GM12878 (cell line): ENCODE data around the gene DIAPH1. TPM values are rescaled to one million over a fixed set of nuclear protein-coding genes. Genes with fewer than 3 reads are reported as not detected.
A peak's percentile ranks its signal among the peaks of the same experiment; 100 is the strongest.

ENCODE experiments used
- ATAC-seq: fragments of 200-7000 bp; cut with Tn5 transposase; 3 replicates; pipeline ENCODE4 v1.9.1; 2020; ENCODE audit warnings: mild to moderate bottlenecking, moderate library complexity
- BruUV-seq: library from RNA; stranded (reverse); fragments of 400-500 nt; replicated peaks from 2 replicates; lab custom pipeline; 2021; lab: Mats Ljungman, UMichigan
- CTCF ChIA-PET: fragments of 300-600 bp; sonication (Branson Sonifier 250); formaldehyde crosslinking; extraction: SDS; loops from one replicate; lab custom pipeline; 2021; ENCODE audit warnings: inconsistent platforms; lab: Yijun Ruan, JAX
- POLR2A ChIA-PET: fragments of 350-600 bp; formaldehyde crosslinking; extraction: SDS; loops from one replicate; lab custom pipeline; 2021; ENCODE audit warnings: inconsistent platforms; lab: Charles Lee
- RAD21 ChIA-PET: fragments of 300-600 bp; sonication (Branson Sonifier 250); formaldehyde crosslinking; loops from one replicate; lab custom pipeline; 2023; ENCODE audit warnings: antibody characterized with exemption; ENCODE audit not compliant: unreplicated experiment; lab: Charles Lee
- SMC1A ChIA-PET: fragments of 300-600 bp; sonication (Branson Sonifier 250); formaldehyde crosslinking; loops from one replicate; lab custom pipeline; 2023; ENCODE audit not compliant: unreplicated experiment, uncharacterized antibody; lab: Charles Lee
- DNase-seq: peaks from one replicate; pipeline ENCODE4 v3.0.0-alpha.2; 2011; ENCODE audit warnings: low read depth, low spot score
- FAIRE-seq: peaks from 3 replicates; lab custom pipeline; 2011; peaks lifted over from hg19 to GRCh38; lab: Jason Lieb, UNC
- H2AFZ ChIP-seq: 2 replicates; pipeline ENCODE4 v1.6.0; 2011; ENCODE audit warnings: low read depth, low read length, control low read depth; ENCODE audit not compliant: control insufficient read depth
- H3K27ac ChIP-seq: 2 replicates; pipeline ENCODE4 v1.5.1; 2011; ENCODE audit warnings: control low read depth; ENCODE audit not compliant: control insufficient read depth, insufficient read depth
- H3K27me3 ChIP-seq, 2 experiments: replicated peaks in 1 of 2; 2 replicates each; pipeline versions ENCODE4 v1.6.0 to v1.6.1; 2011; ENCODE audit warnings: low read length in 1 of 2; ENCODE audit not compliant: control insufficient read depth in 2 of 2, insufficient read depth in 2 of 2
- H3K36me3 ChIP-seq, 2 experiments: 2 replicates each; pipeline ENCODE4 v1.5.1; 2011; ENCODE audit warnings: low read length in 1 of 2; ENCODE audit not compliant: control insufficient read depth in 2 of 2, insufficient read depth in 2 of 2
- H3K4me1 ChIP-seq: 2 replicates; pipeline ENCODE4 v1.6.1; 2011; ENCODE audit warnings: mild to moderate bottlenecking, low read length, moderate library complexity, mixed read lengths; ENCODE audit not compliant: control insufficient read depth, insufficient read depth
- H3K4me2 ChIP-seq: 2 replicates; pipeline ENCODE4 v1.6.0; 2011; ENCODE audit warnings: control low read depth; ENCODE audit not compliant: control insufficient read depth, insufficient read depth
- H3K4me3 ChIP-seq: fragments of 200-600 bp; sonication (generic); 2 replicates; pipeline ENCODE4 v1.5.1; 2016
- H3K79me2 ChIP-seq: 2 replicates; pipeline ENCODE4 v1.6.0; 2011; ENCODE audit warnings: low read length; ENCODE audit not compliant: control insufficient read depth, insufficient read depth
- H3K9ac ChIP-seq: 2 replicates; pipeline ENCODE4 v1.8.0; 2011; ENCODE audit warnings: low read length, control low read depth, mixed read lengths; ENCODE audit not compliant: control insufficient read depth, insufficient read depth
- H3K9me3 ChIP-seq: replicated peaks from 3 replicates; pipeline ENCODE4 v1.5.1; 2011; ENCODE audit warnings: mild to moderate bottlenecking, low read length; ENCODE audit not compliant: control insufficient read depth, insufficient read depth
- H4K20me1 ChIP-seq: 2 replicates; pipeline ENCODE4 v1.6.0; 2011; ENCODE audit not compliant: control insufficient read depth, insufficient read depth
- FOXK2 ChIP-seq: fragments of 450-650 bp; IDR thresholded peaks from 2 replicates; pipeline ENCODE4 v1.6.1; 2017; ENCODE audit warnings: mild to moderate bottlenecking, moderate library complexity
- HCFC1 ChIP-seq: fragments of 150-350 bp; IDR thresholded peaks from 2 replicates; pipeline ENCODE4 v1.6.1; 2014; ENCODE audit warnings: low read length
- HDAC6 ChIP-seq: fragments of 200-600 bp; sonication (generic); IDR thresholded peaks from one replicate; pipeline ENCODE4 v1.8.0; 2017; ENCODE audit warnings: antibody characterized with exemption; ENCODE audit not compliant: unreplicated experiment
- MAX ChIP-seq: IDR thresholded peaks from 2 replicates; pipeline ENCODE4 v1.6.1; 2012; ENCODE audit warnings: low read depth, low read length, improper control_type of control experiment
- RB1 ChIP-seq: fragments of 450-650 bp; formaldehyde crosslinking; IDR thresholded peaks from 2 replicates; pipeline ENCODE4 v1.6.1; 2017; ENCODE audit warnings: mild to moderate bottlenecking, borderline replicate concordance
- RUNX3 ChIP-seq: IDR thresholded peaks from 2 replicates; pipeline ENCODE4 v1.6.1; 2012; ENCODE audit warnings: low read length, inconsistent platforms
- SREBF1 ChIP-seq: IDR thresholded peaks from 2 replicates; pipeline ENCODE4 v1.6.1; 2012; ENCODE audit warnings: mild to moderate bottlenecking, low read length
- ZBTB4 ChIP-seq: fragments of 450-650 bp; formaldehyde crosslinking; IDR thresholded peaks from 2 replicates; pipeline ENCODE4 v1.4.0; 2022; ENCODE audit warnings: mild to moderate bottlenecking, moderate library complexity
- ZNF384 ChIP-seq: IDR thresholded peaks from 2 replicates; pipeline ENCODE4 v1.6.1; 2012; ENCODE audit warnings: low read depth, mild to moderate bottlenecking, low read length, improper control_type of control experiment, borderline replicate concordance
- WGBS: methylation state at CpG from one replicate; pipeline ENCODE4 v1.1.6; 2016; ENCODE audit warnings: low lambda C conversion rate; ENCODE audit not compliant: insufficient replicate concordance, insufficient coverage; ENCODE audit errors: missing lambda C conversion rate; 5-methylcytosine and 5-hydroxymethylcytosine counted together
- in situ Hi-C: fragments of 300-500 bp; cut with MboI; formaldehyde crosslinking; loops from 9 replicates; pipeline ENCODE4 v1.14.3; 2018; ENCODE audit warnings: mixed read lengths
- intact Hi-C: fragments of 100-400 bp; cut with micrococcal nuclease; formaldehyde crosslinking; loops from one replicate; pipeline ENCODE4 v1.14.2; 2022; ENCODE audit not compliant: unreplicated experiment
- polyA plus RNA-seq, 11 experiments: library from polyadenylated mRNA; depleted of rRNA in 4 of 11; unstranded in 6 of 11; stranded (reverse) in 5 of 11; fragments of >200 nt; fragmentation: Nextera tagmentation in 4 of 11; fragmentation: Illumina TruSeq in 1 of 11; extraction: Ambion mirVana in 4 of 11; extraction: Trizol in 1 of 11; gene quantifications; 1 replicate in 1 of 11; 2 replicates in 10 of 11; pipeline versions ENCODE4 v1.2.1 to v1.2.3, GENCODE V29; 2011 to 2016; ENCODE audit warnings: inconsistent platforms in 2 of 11, missing spikeins in 2 of 11, low read depth in 1 of 11
- total RNA-seq, 4 experiments: library from RNA; depleted of rRNA in 3 of 4; stranded (reverse); fragments of >200 nt in 3 of 4; fragmentation: Illumina TruSeq in 1 of 4; extraction: Trizol in 1 of 4; gene quantifications; 2 replicates each; pipeline versions ENCODE4 v1.2.1 to v1.2.3, GENCODE V29; 2013 to 2021

The DIAPH1 gene
- total and polyA plus RNA-seq, 10 of the 15 experiments (the other 5 are each of a cell fraction or from before 2014, with no cell fraction given) = 37.8 to 168 (median 59.0) TPM

- intact Hi-C loops (loop anchor here (2.0 to 5.0 kb wide), 2 partner anchors 16 to 122 kb away; partner anchors contain the start of gene DIAPH1), in situ Hi-C loops (no loop called here)
- H3K4me1 ChIP-seq = peaks cover 37% of the 10 kb centered on the region
- peak overlapping the region; percentile 10; the same call in 1 of the 2 replicates for H3K9ac ChIP-seq
- no peaks in the 10 kb centered on the region for H4K20me1 ChIP-seq
- FAIRE-seq (no peak), ATAC-seq (no peak), DNase-seq (no peak)
- RAD21 ChIA-PET = interaction anchor here (0.6 to 8.2 kb wide), 12 partner anchors 8 to 334 kb away, joined by 3 to 124 read pairs (median 7); partner anchors contain the start of genes DIAPH1 and RNF14
- H3K4me3 ChIP-seq = peak overlapping the region; percentile 85
- H3K27me3 ChIP-seq = no peaks in the 10 kb centered on the region
- CTCF ChIA-PET = interaction anchor here (1.1 to 11.2 kb wide), 15 partner anchors 11 to 214 kb away, joined by 3 to 137 read pairs (median 7); partner anchors contain the start of genes DIAPH1, FCHSD1 and PCDHGA11
- H2AFZ ChIP-seq = no peak overlapping the region; the same call in 1 of the 2 replicates
- peak overlapping the region; percentile 98 for H3K4me2 ChIP-seq
- WGBS = 88% methylated on average over 6 of the region's 6 CpGs
- no TSS peak for BruUV-seq
- H3K79me2 ChIP-seq = peaks cover 59% of the 10 kb centered on the region
- POLR2A ChIA-PET = interaction anchor here (0.9 to 11.5 kb wide), 6 partner anchors 15 to 42 kb away, joined by 3 to 215 read pairs (median 5); partner anchors contain the start of genes DIAPH1 and FCHSD1
- SMC1A ChIA-PET = interaction anchor here (0.9 to 12.9 kb wide), 11 partner anchors 9 to 71 kb away, joined by 3 to 245 read pairs (median 9); partner anchors contain the start of genes DIAPH1 and FCHSD1
- TF ChIP-seq ZNF384 (no peak), HDAC6 (no peak), RUNX3 (no peak), SREBF1 (no peak), FOXK2 (no peak), RB1 (no peak), MAX (no peak), HCFC1 (no peak), ZBTB4 (CRISPR knock-in tag) (no peak)
- peak overlapping the region; percentile 61 for H3K27ac ChIP-seq
- peaks cover 3 to 10% of the 10 kb centered on the region in 2 experiments; a peak in 3 of 4 replicates for H3K36me3 ChIP-seq
- H3K9me3 ChIP-seq = no peaks in the 10 kb centered on the region
These were observed 15.9 kb upstream of the DIAPH1 start for GRCh38 chr5:141634720-141635119.
